Measurements from ENCODE around the gene ADK. TPM values are rescaled to one million over a fixed set of nuclear protein-coding genes. Genes with fewer than 3 reads are reported as not detected.

Gene ADK
- total RNA-seq, 1 donor from 2014 or later: 53.0 TPM

- no peak overlapping the region for H3K27ac ChIP-seq
- no peak for ATAC-seq
- H3K4me1 ChIP-seq: no peaks in the 10 kb centered on the region
- no peak for TF ChIP-seq CTCF (IDR thresholded peaks at IDR 0.05)
- intact Hi-C loops (cut with DNase I): no loop called here
- DNase-seq: no peak
- no peaks in the 10 kb centered on the region for H3K36me3 ChIP-seq
- H3K9me3 ChIP-seq: no peaks in the 10 kb centered on the region
- H3K27me3 ChIP-seq: no peaks in the 10 kb centered on the region
- H3K4me3 ChIP-seq: no peak overlapping the region
Observed at GRCh38 chr10:74754381-74754821, 603.4 kb downstream of the ADK start.

DNA sequence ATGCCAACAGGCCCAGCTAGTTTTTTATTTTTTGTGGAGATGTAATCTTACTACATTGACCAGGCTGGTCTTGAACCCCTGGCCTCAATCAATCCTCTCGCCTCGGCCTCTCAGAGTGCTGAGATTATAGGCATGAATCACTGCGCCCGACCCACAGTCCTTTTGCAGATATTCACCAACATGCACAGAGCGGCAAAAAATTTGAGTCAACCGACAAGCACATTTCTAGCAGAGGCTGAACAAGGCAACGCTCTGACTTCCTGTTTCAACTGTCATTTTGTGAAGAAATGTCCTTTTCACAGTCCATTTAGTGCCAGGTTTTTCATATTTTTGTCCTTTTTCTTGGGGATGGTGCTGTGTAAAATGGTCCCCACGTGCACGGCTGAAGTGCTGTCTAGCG, 604.3 kb downstream of the ADK start:
- H3K27ac ChIP-seq: no peak overlapping the region
- no peaks in the 10 kb centered on the region for H3K36me3 ChIP-seq
- H3K4me3 ChIP-seq: no peak overlapping the region
- no peaks in the 10 kb centered on the region for H3K27me3 ChIP-seq
- intact Hi-C loops (cut with DNase I): no loop called here
- ATAC-seq: no peak
- H3K9me3 ChIP-seq: no peaks in the 10 kb centered on the region
- DNase-seq: no peak
- H3K4me1 ChIP-seq: no peaks in the 10 kb centered on the region
- TF ChIP-seq CTCF (IDR thresholded peaks at IDR 0.05): no peak

Other genes starting within 250 kb of the ADK start
- gene PLAU, start 240.1 kb upstream of the ADK start, total RNA-seq: 16.8 TPM
- 148 TPM for gene VCL, start 153.1 kb upstream of the ADK start, total RNA-seq
- gene AP3M1, start 393 bp upstream of the ADK start, total RNA-seq: 33.1 TPM

Data from upper lobe of right lung (tissue), 1 donor.